Hematopoietic multipotent progenitor cell treated with erythropoietin and hydrocortisone succinate and interleukin-3 and kit ligand, for 6 days (in vitro differentiated cells): ENCODE measurements around the gene ADAMTSL2.

Source experiments
- DNase-seq: peaks from one replicate; pipeline ENCODE4 v3.0.0-alpha.2; 2015

ADAMTSL2 gene

DNA sequence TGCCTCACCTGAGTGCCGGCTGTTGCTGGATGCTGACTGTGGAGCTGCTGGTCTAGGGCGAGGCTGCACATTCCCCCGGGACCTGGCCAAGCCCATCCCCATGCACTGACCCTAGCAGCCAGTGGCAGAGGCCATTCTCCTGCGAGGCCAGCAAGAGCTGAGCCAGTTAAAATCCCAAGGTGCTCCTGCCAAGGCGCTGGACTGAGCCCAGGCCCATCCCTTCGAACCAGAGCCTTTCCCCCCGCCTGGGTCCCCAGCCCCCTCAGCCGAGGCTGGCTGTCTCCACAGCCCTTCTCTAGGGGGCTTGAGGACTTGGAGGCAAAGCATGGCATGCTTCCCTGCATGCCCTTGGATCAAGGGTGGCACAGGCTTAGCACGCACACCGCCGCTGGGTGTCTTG lies 1.6 kb downstream of the ADAMTSL2 start:
- DNase-seq = no peak

DNA sequence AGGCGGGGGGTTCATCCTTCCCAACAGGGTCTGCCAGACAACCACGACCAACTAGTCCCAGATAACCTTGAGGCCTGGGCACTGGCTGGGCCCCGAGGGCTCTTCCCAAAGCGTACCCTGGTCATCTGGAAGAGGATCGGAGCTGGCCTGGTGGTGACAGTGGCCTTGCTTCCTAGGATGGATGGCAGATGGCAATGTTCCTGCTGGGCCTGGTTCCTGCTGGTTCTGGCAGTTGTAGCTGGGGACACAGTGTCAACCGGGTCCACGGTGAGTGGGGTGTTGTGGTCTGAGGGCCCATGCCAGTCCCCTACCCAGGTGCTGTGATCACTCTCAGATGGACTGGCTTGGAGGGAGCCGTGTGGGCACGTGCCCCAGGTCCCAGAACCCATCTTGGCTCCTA lies 2.0 kb downstream of the ADAMTSL2 start:
- no peak for DNase-seq

DNA sequence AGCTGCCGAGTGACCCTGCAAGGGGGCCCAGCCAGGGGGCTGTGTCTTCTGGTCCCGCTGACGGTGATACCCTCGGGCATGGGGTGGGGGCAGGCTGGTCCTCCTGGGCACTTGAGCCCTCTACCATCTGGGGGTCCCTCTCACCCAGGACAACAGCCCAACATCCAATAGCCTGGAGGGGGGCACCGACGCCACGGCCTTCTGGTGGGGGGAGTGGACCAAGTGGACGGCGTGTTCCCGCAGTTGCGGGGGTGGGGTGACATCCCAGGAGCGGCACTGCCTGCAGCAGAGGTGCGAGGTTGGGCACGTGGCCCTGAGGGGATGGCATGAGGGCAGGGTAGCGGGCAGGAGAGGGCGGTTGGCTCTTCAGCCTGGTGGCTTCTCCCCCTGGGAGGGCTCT lies 2.8 kb downstream of the ADAMTSL2 start:
- no peak for DNase-seq

DNA sequence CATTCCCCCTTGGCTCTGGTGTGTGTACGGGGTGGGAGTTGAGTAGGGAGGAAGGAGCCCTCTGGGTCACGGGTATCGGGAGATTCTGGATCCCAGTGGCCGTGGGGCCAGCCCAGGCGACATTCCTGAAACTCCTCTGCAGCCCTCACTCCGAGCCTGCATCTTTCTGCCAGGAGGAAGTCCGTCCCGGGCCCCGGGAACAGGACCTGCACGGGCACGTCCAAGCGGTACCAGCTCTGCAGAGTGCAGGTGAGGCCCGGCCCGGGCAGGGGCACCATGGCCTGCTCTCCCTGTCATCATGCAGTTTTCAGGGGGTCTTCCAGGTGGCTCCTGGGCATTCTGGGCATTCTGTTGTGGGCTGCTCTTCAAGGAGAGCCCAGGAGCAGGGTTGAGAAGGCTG lies 3.7 kb downstream of the ADAMTSL2 start:
- DNase-seq = no peak

DNA sequence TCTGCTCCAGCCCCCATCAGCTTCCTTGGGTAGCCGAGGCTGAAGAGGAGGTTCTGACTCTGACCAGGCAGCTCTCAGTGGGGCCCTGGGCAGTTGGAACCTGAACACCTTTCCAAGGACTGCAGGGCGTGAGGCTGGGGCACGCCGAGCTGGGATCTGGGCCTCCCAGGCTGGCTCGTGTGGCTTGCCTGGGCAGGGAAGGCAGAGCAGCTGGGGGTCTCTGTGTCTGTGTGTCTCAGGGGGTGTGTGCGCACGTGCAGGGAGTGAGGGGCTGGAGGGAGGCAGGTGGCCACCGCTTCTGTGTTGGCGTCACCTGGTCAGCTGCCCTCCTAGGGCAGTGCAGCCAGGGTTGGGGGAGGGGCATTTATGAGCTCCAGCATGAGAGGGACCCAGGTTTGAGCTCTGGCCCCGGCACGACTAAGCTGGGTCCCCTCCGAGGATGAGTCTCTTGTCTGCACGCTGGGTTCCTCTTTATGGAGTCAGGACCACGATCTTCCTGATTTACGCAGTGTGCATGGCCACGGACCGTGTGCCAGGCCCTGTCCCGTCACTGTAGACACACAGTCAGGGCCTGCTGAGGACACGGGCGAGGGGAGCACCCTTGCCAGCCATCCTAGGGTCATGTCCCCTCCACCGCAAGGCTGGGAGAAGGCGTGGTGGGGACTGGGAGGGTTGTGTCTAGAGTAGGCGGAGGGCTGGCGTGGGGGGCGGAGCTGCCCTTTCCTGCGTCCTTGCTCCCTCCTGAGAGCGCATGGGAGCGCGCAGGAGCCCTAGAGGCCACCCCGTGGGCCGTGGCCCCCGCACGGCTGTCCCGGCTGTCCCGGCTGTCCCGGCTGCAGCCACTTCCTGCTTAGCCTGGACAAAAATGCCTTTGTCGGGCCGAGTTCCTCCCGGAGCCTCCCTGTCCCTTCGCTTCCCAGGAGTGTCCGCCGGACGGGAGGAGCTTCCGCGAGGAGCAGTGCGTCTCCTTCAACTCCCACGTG lies 4.6 kb downstream of the ADAMTSL2 start:
- DNase-seq = peak; percentile 53

DNA sequence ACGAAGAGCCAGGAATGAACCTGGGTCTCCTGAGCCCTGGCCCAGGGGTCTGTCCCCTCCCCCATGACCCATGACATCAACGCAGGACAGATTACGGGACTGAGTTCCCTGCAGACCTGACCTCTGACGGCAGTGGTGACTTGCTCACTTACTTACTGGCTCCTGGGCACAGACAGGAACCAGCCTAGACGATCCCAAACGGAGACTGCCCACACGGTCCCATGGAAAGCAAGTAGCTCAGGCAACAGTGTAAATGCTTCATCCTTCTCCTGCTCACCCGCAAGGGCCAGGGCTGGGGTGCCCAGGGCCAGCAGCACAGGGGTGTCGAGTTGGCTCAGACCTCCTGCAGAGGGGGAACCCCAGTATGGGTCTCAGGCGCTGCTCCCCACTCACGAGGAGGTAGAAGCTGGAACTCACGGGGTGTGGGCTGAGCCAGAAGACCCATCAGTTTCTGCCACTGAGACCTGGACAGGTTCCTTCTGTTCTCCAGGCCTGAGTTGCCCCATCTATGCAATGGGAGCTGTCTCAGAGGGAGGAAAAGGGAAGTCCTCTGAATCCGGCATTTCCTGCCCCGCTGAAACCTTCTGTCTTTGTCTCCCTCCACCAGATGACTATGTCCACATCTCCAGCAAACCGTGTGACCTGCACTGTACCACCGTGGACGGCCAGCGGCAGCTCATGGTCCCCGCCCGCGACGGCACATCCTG lies 5.6 kb downstream of the ADAMTSL2 start:
- DNase-seq = peak; percentile 48

DNA sequence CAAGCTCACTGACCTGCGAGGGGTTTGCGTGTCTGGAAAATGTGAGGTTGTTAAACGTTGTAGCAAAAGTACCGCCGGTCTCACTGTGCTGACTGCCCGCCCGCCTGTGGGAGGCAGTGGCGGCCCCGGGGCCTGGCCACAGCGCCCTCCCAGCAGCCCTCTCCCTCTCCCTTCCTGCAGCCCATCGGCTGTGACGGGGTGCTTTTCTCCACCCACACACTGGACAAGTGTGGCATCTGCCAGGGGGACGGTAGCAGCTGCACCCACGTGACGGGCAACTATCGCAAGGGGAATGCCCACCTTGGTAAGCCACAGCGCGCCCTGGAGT lies 6.2 kb downstream of the ADAMTSL2 start:
- DNase-seq = no peak

DNA sequence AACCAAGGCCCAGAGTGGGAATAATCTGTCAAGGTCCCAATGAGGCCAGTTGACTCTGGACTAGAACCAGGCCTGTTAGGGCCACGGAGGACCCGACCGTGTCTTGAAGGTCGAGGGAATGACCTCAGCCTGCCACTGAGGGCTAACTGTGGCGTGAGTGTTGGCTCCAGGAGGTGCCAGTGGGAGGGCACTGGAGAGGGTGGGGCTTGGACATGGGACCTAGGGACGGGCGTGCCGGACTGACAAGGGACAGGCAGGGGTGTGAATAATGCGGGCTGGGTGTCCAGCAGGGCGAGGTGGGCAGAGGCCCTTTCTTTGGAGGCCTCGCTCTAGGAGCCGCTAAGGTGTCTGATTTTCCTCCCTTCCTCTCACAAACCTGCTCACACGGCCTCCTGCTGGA lies 7.5 kb downstream of the ADAMTSL2 start:
- DNase-seq = no peak

DNA sequence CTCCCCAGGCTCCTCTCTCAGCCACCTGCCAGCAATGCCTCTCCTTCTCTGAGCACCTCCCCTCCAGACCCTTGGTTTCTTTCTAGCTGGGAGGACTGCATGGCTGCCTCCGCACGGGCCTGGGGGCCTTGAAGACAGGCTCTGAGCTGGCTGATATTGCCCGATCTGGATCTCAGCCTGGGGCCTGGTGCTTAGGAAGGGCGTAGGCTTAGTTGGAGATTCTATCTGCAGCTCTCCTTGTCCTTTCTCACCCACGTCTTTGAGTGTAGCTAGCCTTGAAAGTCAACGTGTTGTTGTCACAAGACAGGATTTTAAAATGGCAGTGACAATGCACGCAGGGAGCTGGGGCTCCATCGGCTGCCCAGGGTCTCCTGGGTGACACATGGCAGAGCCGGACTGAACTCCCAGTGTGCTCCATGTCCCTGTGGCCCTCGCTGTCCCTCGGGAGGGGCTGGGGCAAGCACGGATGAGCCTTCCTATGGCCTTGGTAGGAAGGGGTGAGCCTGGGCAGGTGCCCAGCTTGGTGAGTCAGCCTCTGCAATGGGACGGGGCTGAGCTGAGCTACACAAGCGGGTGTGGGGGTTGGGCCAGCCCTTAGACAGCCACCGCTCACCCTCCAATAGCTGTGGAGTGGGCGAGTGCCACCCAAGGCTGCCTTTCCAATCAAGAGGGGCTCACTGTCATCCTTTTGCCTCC lies 9.4 kb downstream of the ADAMTSL2 start:
- peak; percentile 46 for DNase-seq

DNA sequence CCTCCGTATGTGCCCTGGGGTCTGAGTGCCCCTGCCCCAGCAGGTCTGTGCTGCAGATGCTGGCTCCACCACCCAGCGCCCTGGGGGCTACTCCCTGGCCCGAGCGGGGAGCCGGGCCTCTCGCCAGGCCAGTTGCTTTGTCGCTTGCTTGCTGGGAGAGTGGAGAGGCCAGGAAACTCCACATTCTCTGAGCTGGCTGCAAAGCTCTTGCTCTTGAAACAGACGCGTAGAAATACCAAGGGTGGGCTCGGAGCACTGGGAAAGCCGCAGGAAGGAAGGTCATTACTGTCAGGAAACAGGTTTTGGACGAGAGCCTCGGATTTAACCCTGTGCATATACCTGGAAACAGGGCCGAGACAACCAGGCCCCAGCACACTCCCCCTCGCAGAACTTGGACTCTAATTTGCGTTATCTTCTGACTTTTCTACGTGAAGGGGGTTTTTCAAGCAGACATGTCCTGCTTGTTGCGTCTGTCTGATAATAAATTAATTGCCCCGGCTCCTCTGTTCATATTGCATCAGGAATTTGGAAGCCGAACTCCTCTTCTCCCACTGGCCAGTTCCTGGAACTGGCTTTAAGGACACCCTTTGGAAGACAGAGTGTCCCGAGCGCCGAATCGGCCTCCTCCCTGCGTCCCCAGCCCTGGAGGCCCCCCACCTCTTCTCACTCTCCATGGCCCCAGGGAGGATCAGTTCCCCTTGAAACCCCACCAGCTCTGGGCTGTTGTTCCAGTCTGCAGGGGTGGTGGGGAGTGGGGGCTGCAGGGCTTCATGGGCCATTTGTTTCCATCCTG lies 11.2 kb downstream of the ADAMTSL2 start:
- DNase-seq = no peak

DNA sequence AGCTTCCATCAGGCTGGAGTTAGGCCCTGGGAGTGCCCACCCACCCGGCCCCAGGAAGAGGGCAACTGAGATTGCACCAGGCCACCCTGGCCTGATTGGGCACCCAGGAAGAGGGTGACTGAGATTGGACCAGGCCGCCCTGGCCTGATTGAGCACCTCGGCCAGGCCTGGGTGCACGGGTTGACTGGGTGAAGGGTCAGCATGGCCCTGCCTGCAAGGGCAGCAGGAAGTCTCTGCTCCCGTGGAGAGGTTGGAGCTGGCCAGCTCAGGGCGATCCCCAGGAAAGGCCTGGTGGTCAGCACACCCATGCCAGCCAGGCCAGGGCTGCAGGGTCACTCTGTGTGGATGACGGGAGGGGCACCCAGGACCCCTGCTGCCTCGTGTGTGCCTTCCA lies 11.8 kb downstream of the ADAMTSL2 start:
- DNase-seq = no peak

DNA sequence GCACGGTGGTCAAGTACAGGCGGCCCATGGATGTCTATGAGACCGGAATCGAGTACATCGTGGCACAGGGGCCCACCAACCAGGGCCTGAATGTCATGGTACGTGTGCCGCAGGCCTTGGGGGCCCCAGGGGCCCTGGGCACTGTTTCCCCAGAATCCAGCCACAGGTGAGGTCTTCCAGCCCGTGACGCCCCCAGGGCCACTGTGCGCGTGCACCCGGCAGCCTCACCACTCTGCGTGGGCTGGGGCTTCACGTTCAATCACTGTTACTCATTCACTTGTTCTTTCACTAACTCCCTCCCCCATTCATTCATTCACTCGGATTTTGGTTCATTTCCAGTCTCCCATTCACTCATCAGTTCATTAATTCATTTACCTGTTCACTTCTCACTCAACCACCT lies 12.6 kb downstream of the ADAMTSL2 start:
- no peak for DNase-seq

DNA sequence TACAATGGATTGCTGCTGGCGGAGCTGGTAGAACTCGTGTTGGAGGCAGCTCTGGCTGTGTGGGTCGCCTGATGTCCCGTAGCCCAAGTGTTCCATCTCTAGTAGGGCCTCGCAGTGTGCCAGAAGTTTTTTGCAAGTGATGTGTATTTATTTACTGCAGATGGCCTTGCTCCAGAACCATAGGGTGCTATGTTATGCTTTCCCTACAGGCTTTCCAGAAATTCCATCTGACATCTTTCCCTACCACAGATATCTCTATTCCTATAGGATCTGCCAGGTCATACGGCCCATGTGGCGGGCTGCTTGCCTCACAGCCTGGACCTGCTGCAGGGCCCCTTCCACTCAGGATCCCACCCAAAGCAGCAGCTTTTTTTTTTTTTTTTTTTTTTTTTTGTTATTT lies 16.9 kb downstream of the ADAMTSL2 start:
- no peak for DNase-seq

DNA sequence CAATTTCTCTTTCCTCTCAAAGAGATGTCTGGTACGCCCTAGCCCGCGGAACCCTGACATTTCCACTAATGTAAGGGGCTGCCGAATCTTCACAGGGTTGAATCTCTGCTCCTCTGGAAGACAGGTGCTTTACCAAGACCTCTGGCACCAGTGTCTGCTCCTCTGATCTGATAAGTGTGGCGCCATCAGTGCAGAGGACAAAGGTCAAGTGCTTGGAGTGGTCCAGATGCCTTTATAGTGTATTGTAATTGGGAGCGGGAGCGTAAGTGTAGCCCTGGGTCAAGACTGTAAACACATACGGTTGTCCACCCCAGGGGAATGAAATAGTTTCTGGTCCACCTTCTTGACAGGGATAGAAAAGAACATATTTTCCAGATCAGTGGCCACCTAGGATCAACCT lies 17.7 kb downstream of the ADAMTSL2 start:
- no peak for DNase-seq

DNA sequence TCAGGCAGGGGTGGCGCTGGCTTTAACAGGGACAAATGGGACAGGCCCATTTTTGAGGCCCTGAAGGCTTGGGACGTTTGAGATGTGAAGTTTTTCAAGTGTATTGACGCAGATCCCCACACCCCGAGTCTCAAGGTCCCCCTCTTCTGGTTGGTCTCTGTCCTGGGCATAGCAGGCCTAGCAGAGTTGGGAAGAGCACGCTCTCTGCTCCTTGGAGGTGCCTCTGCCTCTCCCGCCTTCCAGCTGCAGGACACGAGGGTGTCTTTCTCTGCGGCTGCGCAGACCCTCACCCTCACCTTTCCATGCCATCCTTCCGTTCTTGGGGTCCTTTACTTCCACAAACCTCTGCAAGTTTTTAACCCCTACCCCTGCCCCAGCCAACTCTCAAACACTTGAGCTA lies 18.6 kb downstream of the ADAMTSL2 start:
- no peak for DNase-seq

DNA sequence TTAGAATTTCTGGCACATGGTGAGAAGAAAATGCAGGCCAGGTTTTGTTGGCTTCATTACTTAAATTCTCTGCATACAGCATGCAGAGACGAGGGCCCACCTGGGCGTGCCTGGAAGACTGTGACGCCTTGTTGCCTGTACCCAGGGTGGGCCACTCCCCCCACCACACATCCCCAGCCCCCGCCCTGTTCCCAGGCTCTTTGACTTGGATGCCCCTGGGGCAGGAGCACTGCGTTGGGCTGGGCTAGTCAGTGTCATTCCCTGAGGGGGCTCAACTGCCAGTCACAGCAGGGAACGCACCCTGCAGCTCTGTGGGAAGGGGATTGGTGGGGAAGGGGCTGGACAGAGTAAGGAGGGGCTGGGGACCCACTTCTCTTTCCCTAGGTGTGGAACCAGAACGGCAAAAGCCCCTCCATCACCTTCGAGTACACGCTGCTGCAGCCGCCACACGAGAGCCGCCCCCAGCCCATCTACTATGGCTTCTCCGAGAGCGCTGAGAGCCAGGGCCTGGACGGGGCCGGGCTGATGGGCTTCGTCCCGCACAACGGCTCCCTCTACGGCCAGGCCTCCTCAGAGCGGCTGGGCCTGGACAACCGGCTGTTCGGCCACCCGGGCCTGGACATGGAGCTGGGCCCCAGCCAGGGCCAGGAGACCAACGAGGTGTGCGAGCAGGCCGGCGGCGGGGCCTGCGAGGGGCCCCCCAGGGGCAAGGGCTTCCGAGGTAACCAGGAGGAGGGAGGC lies 19.6 kb downstream of the ADAMTSL2 start:
- no peak for DNase-seq

DNA sequence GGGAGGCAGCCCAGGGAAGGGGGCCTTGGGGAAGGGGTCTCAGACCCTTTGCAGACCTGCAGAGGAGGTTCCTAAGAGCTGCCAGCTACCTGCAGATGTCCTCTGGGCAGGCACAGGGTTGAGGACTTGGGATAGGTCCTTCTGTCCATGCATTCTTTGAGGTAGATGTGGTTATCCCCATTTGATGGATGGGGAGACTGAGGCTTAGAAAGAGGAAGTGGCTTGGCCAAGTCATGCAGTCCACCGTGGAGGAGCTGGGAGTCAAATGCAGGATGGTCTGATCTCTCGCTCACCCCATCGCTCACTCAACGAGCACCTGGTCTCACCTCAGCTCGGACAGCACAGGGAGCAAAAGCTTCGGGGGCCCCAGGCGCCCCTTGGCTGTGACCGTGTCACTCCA lies 20.2 kb downstream of the ADAMTSL2 start:
- no peak for DNase-seq

DNA sequence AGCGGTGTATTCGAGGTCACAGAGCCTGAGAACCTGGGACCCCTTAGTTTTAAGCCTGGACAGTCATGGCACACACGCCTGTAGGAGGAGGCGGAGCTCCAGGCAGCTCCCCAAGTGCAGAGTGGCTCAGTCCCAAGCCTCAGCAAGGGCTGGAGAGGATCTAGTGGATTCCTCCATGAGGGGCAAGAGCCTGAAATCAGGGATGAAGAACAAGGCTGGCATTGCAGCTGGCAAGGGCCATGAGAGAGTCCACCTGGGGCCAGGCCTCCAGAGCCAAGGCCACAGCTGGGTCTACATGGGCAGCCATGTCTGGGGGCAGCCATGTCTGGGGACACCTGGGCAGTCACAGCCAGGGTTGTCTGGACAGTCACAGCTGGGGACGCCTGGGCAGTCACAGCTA lies 21.9 kb downstream of the ADAMTSL2 start:
- no peak for DNase-seq

DNA sequence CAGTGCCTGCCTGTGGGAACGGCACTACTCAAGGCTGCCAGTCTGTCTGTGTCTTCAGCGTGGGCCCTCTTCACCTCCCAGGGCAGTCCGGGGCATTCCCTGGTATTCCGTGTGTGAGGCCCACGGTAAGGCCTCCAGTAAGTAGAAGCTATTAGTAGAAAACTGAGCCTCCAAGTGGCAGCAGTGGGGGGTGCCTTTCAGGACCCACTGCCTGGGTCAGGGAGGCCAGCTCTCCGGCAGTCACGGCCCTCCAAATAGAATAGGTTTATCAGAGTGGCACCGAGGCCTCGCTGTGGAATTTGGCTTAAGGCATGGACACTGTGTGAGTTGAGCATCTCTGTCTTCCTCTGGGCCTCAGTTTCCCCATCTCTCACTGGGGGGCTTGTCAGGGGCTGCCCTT lies 23.1 kb downstream of the ADAMTSL2 start:
- DNase-seq = no peak

DNA sequence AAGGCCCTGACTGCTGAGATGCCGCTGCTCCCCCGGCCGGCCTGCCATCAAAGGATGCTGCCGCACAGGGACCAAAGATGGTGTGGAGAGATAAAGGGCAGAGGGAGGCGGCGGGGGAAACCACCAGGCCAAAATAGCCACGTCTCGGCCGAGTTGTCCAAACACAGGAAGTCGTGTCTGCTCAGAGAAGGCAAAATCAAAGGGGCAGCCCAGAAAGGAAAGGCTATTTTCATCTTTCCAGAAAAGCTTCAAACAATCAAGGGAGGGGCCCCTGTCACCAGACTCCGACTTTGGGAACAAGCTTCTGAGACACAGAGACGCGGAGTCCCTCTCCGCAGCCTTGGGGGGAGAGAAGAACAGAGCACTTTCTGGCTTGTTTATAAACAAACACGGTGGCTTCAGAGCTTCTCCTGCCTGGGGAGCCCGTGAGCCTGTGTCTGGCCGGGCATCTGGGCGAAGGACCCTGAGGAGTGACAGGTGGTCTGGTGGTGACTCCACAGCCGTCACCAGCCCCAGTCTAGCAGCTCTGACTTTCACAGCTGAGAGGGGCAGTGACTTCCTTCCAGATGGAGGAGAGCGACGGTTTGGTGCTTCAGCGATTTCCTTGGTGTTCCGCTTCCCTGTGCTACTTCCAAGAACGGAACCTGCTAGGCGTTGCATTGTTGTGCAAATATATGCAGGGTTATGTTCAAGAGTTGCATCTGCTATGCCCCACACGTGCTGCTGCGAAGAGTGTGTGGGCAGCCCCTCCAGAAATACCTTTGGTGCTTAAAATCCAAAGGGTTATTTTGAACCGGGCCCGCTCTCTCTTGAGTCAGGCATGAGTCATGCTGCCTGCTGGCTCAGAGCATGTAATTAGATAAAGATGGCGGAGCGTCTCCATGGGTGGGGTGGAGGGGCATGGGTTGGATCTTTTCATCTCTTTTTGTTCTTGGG lies 24.0 kb downstream of the ADAMTSL2 start:
- peak; percentile 56 for DNase-seq

DNA sequence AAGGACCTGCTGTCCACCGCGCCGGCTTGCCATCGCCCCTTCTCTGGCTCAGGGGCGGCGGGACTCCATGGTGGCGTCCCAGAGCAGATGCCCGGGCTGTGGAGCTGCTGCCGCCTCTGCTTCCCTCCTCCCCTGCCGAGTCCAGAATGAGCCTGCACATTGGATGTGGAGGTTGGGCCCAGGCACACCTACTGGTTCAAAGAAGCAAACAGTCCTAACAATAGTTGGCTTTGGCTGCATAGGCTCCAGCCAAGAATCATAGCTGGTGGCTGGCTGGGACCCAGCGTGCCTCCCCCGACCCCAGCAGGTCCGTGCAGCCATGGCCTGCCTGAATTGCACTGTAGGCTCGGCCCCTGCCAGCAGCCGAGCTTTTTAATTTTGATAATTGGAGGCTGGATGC lies 25.8 kb downstream of the ADAMTSL2 start:
- no peak for DNase-seq
